NCI-H1092 treated with DMSO at 0.1 percent for 48 hours (cell line): ENCODE results near the gene VWC2L.

Source experiments
- DNase-seq: peaks from one replicate; lab custom pipeline; 2025; lab: John Stamatoyannopoulos, UW

Gene VWC2L

DNA sequence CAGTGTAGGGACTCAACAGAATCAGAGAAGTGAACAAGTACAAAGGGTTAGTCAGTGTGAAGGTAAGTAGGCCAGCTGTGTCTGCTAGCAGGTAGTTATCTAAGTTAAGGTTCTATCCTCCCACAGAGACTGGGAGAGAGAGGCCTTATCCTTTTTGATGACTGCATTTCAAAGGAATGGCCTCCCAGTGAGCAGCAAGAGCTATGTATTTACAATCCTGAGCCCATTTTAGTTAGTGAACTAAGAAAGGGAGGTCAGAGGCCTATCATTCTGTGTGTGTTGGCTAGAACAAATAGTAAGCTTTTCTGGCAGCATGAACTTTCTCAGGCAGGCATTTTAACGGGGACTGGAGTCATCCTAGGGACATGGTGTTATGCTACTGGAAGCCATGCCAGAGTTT, 182.9 kb downstream of the VWC2L start:
- DNase-seq, result no peak

DNA sequence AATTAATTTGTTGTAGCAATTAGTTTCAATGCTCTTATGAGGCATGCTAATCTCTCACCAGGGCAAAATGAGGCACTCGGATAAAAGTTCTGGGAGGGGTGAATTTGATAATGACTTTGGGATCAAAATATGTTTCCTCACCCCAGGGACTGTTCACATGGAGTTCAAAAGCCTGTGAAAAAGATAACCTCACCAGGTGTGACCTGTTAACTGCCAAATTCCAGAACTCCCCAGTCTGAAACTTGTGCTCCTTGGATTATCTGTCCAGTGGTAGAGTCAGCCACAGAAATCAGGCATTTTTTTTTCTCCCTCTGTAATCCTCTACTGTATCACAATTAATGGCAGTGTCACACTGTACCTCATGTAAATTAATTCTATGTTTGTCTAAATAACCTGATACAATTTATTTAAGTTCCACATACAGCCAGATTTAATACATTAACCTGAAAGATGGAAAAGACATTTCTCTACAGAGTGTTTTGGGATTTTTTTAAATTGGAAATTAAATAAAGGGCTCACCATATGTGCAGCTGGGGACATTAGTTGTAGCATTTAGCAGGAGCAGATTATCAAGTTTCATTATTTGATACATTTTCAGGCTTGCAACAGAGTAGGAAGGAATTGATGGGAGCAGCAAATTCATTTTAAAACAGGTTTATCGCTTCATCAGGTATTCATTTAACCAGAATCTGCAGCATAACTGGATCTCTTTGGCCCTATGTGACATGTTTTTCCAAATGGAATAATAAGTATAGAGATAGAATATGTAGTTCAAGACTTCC, 191.2 kb downstream of the VWC2L start:
- no peak for DNase-seq

DNA sequence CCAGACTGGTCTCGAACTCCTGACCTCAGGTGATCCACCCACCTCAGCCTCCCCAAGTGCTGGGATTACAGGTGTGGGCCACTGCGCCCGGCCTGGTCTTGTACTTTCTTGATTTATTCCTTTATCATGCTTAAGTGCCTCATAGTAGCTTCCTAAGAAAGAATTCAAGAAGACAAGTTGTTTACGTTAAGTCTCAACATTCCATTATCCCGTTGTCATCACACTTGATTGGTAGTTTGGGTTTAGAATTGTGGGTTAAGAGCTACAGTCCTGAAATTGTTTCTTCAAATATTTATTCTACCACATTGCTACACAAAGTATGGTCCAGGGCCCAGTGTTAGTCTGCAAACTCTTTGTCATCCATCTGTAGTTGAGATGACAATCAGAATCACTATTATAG, 194.0 kb downstream of the VWC2L start:
- DNase-seq, result no peak

DNA sequence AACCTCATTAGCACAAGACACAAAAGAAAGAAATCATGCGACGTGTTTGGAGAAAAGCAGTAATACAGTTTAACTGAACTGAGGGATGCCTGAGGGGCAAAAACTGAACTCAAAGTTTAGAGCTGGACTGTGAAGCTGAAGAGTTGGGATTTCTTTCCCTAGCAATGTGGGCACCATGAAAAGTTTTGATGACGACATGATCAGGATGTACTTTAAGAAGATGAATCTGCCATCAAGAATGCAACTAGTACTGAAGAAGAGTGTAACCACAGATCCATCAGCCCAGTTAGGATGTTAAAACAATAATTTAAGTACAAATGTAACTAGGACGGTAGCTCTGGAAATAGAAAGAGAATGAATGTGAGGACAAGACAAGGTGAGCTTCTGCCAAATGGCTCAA, 196.2 kb downstream of the VWC2L start:
- DNase-seq, result no peak

DNA sequence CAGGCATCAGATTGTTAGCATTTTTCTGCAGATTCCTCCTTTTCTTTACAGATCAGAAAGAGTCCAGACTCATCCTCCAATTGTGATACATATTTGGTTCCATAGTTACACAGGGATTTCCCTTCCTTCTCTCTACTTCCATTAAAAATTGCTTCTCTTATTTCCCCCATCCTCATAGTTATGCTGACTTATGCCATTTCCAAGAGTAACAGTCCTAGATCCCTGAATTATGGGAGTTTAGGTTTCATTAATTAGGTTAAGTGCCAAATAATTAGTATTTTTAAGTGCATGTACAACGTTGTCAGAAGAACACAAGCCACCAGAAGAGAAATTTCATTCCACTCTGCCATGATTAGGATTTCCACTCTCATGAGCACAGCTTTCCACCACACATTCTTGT, 200.2 kb downstream of the VWC2L start:
- no peak for DNase-seq

DNA sequence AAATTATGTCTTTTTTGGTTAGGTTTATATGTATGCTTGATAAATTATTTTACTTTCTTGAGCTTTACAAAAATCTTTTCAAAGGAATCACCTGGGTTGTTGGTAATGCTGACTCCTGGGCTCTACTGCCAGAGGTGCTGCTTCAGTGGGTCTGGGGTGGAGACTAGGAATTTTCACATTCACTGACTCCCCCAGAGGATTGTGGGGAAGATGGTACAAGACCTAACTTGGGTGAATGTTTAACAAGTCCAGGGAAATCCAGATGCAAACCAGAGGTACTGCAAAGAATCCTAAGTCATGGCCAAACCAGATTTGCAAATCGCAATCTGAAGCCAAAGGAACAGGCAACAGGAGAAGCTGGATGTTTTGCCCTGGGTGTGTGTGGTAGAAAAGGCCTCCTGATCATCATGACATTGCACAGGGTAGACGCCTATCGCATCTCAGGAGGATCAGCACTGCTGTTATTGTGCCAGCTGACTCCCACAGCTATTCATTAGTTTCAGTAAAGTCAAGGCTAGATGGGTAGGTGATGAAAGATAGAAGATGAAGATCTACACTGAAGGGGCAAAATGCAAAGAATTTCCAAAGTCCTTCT, 213.4 kb downstream of the VWC2L start:
- no peak for DNase-seq

DNA sequence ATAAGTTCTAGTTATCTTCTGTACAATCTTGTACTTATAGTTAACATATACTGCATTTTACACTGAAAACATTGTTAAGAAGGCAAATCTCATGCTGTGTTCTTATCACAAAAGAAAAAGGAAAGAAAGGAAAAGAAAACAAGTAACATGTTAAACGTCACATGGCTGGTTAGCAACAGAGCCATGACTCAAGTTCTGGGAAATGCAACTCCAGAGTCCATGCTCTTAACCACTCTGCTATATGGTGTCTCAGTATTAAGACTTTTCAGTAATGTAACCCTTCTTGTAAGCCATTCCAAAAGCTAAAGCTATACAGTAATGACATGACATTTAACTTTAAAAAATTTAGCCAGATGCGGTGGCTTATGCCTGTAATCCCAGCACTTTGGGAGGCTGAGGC, 217.2 kb downstream of the VWC2L start:
- DNase-seq, result no peak
